NCI-H1417 treated with DMSO at 0.1 percent for 48 hours (cell line): ENCODE results near the gene TMEM255B.

Source experiments
- DNase-seq: peaks from one replicate; lab custom pipeline; 2025; lab: John Stamatoyannopoulos, UW

Gene TMEM255B

DNA sequence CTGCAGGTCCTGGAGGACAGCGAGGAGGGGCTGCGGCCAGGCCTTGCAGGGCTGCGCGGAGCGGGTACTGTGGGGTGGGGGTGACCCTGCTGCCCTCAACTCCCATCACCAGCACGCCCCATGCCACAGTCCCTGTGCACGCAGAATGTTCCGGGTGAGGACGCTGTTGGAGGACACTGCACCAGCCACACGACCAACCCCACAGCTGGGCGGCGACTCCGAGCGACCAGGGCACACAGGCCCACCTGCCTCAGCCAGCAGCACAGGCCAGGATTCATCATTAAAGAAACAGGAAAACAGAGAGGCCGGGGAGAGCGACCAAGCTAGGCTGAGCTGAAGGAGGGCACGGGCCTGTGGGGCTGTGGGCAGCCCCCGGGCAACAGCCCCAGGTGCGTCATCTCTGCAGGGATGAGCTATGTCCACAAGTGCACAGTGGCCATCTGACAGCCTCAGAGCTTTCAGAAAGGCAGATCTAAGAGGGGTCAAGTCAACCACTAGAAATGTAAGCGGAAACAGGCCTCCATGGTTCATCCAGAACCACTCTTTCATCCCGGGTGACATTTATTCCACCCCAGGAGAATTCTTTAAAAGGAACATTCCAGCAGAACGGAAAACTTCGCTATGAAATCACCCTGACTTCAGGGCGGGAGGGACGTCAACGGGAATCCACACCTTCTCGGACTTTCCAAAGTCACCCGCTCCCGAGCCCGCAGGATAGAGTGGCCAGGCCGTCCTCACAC, 103.3 kb downstream of the TMEM255B start:
- no peak for DNase-seq

DNA sequence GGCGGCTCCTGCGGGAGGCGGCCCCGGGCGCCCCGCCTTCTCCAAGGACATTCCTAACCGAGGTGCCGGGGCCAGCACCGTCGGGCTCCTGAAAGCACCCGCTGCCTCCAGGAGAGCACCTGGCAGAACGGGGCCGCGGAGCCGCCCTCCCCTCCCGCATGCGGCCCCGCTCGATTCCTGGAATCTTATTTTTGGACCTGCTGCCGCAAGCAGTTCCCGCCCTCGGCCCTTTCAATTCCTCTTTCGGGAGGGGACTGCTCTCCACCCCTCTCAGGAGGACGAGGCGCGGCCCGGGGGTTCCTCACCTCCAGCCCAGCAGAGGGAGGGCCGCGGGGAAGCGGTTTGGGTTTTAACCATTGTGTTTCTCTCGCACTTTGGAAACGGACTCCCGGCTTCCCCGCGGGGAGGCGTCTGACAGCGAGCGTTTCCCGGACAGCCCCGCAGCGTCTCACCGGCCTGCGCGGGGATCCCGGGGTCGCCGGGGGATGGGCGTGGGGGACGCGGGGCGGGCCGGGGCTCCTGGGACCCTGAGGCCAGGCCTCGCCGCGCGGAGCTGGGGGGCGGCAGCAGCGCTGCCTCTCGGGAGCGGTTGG, 104.0 kb downstream of the TMEM255B start:
- no peak for DNase-seq

DNA sequence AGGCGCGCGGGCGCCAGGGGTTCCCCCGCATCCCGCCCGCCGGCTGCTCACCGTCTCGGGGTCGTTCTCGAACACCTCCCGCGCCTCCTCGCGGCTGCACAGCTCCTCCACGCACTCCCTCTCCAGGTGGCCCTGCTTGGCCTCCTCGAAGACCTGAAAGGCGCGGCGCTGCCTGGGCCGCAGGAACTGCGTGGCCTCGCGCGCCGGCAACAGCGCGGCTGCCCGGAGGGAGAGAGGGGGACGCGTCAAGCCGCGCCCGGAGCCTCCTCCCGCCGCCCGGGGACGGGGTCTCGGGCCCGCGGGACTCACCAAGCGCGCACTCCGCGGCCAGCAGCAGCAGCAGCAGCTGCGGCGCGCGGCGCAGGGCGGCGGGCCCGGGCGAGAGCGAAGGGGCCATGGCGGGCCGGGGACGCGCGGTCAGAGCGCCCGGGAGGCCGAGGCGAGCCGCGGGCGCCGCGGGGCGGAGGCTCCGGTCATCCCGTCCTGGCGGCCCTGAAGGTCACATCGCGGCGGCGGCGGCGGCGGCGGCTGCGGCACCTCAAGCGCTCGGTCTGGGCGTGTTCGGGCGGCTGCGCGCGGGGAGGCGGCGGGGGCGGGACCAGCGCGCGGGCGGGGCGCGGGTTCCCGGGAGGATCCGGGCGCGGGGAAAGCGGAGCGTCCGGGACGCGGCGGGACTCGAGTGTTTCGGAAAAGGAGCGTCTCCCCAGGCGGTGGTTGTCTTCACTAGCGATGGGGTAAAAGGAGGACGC, 104.7 kb downstream of the TMEM255B start, which contains the start of gene GAS6:
Gene GAS6, minus strand, starts transcription at position 553 of the 749 bp plus-strand sequence. Its CDS starts 156 bp downstream, at position 397.
- DNase-seq = no peak

DNA sequence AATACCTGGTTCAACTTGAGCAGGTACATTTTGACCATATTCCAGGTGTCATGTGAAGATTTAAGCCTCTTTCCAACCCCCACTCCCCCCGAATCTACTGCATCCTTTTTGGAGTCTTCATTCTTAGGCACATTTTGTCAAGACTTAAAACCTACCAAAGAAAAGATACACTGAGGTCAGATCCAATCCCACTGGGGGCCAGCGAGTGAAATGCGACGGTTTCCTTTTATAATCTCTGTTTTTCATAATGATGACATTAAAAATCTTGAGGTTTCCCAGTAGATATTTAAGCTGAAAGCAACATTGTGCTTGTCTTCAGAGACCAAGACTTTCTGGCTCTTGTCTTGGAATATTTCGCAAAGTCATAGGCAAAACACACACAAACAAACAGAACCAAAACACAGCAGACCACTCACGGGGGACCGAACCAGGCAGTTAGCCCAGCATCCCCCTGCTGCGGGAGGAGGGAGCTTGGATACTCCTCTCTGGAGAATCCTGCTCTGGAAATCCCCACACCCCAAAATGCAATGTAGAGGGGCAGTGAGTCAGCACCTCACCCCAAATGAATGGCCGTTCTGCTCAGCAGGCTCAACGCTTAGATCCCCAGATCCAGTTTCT, 105.4 kb downstream of the TMEM255B start:
- no peak for DNase-seq

- no peak for DNase-seq
Measured at GRCh38 chr13:113865427-113865826, 106.4 kb downstream of the TMEM255B start.
